Liver (tissue), 9 donors: ENCODE data around the gene CUL2. TPM values are rescaled to one million over a fixed set of nuclear protein-coding genes. Genes with fewer than 3 reads are reported as not detected.
A peak's percentile ranks its signal among the peaks of the same experiment; 100 is the strongest.
"Not testable (repeated sequence)": the region's sequence is repeated elsewhere in the genome, so short reads cannot be mapped to it uniquely, and the experiment has no call there.

ENCODE experiments used
- DNase-seq: peaks from one replicate; pipeline ENCODE4 v3.0.0-alpha.2; 2017; ENCODE audit warnings: low spot score
- H3K27ac ChIP-seq, 2 donors: one replicate each; pipeline ENCODE4 v1.7.0; 2013; ENCODE audit warnings: inconsistent platforms in 2 of 2, low read length in 2 of 2, control low read depth in 1 of 2, low read depth in 1 of 2, mild to moderate bottlenecking in 1 of 2
- H3K27me3 ChIP-seq, 4 donors: one replicate each; pipeline versions ENCODE4 v1.6.1 to v1.7.0; 2013; ENCODE audit warnings: low read length in 3 of 4, inconsistent platforms in 1 of 4, mild to moderate bottlenecking in 1 of 4, moderate library complexity in 1 of 4; ENCODE audit not compliant: control insufficient read depth in 4 of 4, insufficient read depth in 4 of 4
- H3K36me3 ChIP-seq, 4 donors: one replicate each; pipeline versions ENCODE4 v1.6.1 to v1.7.0; 2013; ENCODE audit warnings: low read length in 3 of 4, mild to moderate bottlenecking in 3 of 4, low read depth in 1 of 4, moderate library complexity in 1 of 4; ENCODE audit not compliant: control insufficient read depth in 4 of 4, insufficient read depth in 3 of 4
- H3K4me1 ChIP-seq, 4 donors: one replicate each; pipeline versions ENCODE4 v1.6.1 to v1.7.0; 2013; ENCODE audit warnings: low read length in 3 of 4, mild to moderate bottlenecking in 3 of 4, moderate library complexity in 1 of 4; ENCODE audit not compliant: control insufficient read depth in 4 of 4, insufficient read depth in 4 of 4
- H3K4me3 ChIP-seq, 3 donors: one replicate each; pipeline versions ENCODE4 v1.6.1 to v1.7.0; 2013; ENCODE audit warnings: low read length in 3 of 3, control low read depth in 1 of 3, low read depth in 1 of 3, mild to moderate bottlenecking in 1 of 3
- H3K9ac ChIP-seq, 2 donors: one replicate each; pipeline ENCODE4 v1.7.0; 2013; ENCODE audit warnings: low read length in 2 of 2, mild to moderate bottlenecking in 2 of 2, moderate library complexity in 2 of 2, control low read depth in 1 of 2, low read depth in 1 of 2
- H3K9me3 ChIP-seq, 4 donors: one replicate each; pipeline versions ENCODE4 v1.6.1 to v1.7.0; 2013; ENCODE audit warnings: low read length in 3 of 4; ENCODE audit not compliant: control insufficient read depth in 4 of 4
- CTCF ChIP-seq: fragments of 150-350 bp; IDR thresholded peaks from 2 replicates; pipeline ENCODE4 v1.5.1; 2017; ENCODE audit warnings: improper control_type of control experiment, low read depth, low read length; ENCODE audit not compliant: missing input control
- EGR1 ChIP-seq, 2 donors: IDR thresholded peaks; 2 replicates each; pipeline ENCODE4 v1.6.1; 2016 to 2018; ENCODE audit warnings: antibody characterized with exemption in 2 of 2, low read depth in 2 of 2
- FOXA1 ChIP-seq: IDR thresholded peaks from 2 replicates; pipeline ENCODE4 v1.6.1; 2016; ENCODE audit warnings: antibody characterized with exemption
- HNF4A ChIP-seq, 2 donors: conservative IDR thresholded peaks; 2 replicates each; pipeline ENCODE4 v1.6.1; 2016; ENCODE audit warnings: antibody characterized with exemption in 2 of 2, mild to moderate bottlenecking in 2 of 2
- JUND ChIP-seq, 2 donors: IDR thresholded peaks; 2 replicates each; pipeline ENCODE4 v1.6.1; 2016; ENCODE audit warnings: antibody characterized with exemption in 2 of 2
- MAX ChIP-seq: IDR thresholded peaks from 2 replicates; pipeline ENCODE4 v1.6.1; 2016; ENCODE audit warnings: antibody characterized with exemption
- NR2F2 ChIP-seq: IDR thresholded peaks from 2 replicates; pipeline ENCODE4 v1.6.1; 2016; ENCODE audit warnings: antibody characterized with exemption
- RAD21 ChIP-seq, 2 donors: IDR thresholded peaks; 2 replicates each; pipeline ENCODE4 v1.6.1; 2016; ENCODE audit warnings: antibody characterized with exemption in 2 of 2, mild to moderate bottlenecking in 2 of 2
- REST ChIP-seq: IDR thresholded peaks from 2 replicates; pipeline ENCODE4 v1.6.1; 2016; ENCODE audit warnings: antibody characterized with exemption, mild to moderate bottlenecking
- YY1 ChIP-seq: IDR thresholded peaks from 2 replicates; pipeline ENCODE4 v1.6.1; 2016; ENCODE audit warnings: antibody characterized with exemption, mild to moderate bottlenecking
- ZBTB33 ChIP-seq: IDR thresholded peaks from 2 replicates; pipeline ENCODE4 v1.6.1; 2016; ENCODE audit warnings: antibody characterized with exemption
- WGBS: extraction: QIAGEN DNeasy Blood & Tissue Kit; methylation state at CpG from one replicate; pipeline ENCODE4 v1.1.7; 2013; 5-methylcytosine and 5-hydroxymethylcytosine counted together
- polyA plus RNA-seq, 2 donors: library from polyadenylated mRNA; stranded (reverse) in 1 of 2; unstranded in 1 of 2; fragments of 200-250 nt in 1 of 2; fragments of >200 nt in 1 of 2; fragmentation: Nextera tagmentation in 1 of 2; extraction: Ambion mirVana in 1 of 2; gene quantifications; one replicate each; pipeline versions ENCODE4 v1.2.1 to v1.2.3, GENCODE V29; 2013 to 2015
- total RNA-seq, 2 donors: library from RNA; depleted of rRNA; stranded (reverse); fragments of >200 nt; gene quantifications; one replicate each; pipeline ENCODE4 v1.2.3, GENCODE V29; 2014
- donor health status: healthy.
- donor health status: healthy.
- donor health status: healthy.
- donor health status: healthy.
- donor health status: healthy.

The CUL2 gene
- total and polyA plus RNA-seq, 4 donors, result 8.6 to 14.1 (median 12.1) TPM

GRCh38 chr10:34971606-34972334, 118.4 kb downstream of the CUL2 start:
- H3K4me1 ChIP-seq, H3K36me3 ChIP-seq, H3K27ac ChIP-seq, H3K4me3 ChIP-seq, H3K9me3 ChIP-seq, H3K27me3 ChIP-seq, DNase-seq, H3K9ac ChIP-seq: not testable (repeated sequence)
- WGBS, result 82% methylated on average over 12 of the region's 12 CpGs
- TF ChIP-seq NR2F2, result peak; percentile 41

- H3K4me3 ChIP-seq, result no peak overlapping the region
- WGBS, result 95% methylated on average over 17 of the region's 17 CpGs
- TF ChIP-seq EGR1 (IDR thresholded peaks at IDR 0.05; ENCODE audit: low read depth in 2 of 2), result no peak
- TF ChIP-seq FOXA1, result no peak
- TF ChIP-seq YY1, result no peak
- no peak for TF ChIP-seq REST
- TF ChIP-seq JUND (IDR thresholded peaks at IDR 0.05), result no peak
- TF ChIP-seq MAX, result no peak
- no peak for TF ChIP-seq ZBTB33
- TF ChIP-seq RAD21 (IDR thresholded peaks at IDR 0.05), result no peak
- no peak for TF ChIP-seq HNF4A (conservative IDR thresholded peaks at IDR 0.05)
- TF ChIP-seq CTCF, result no peak
- no peaks in the 10 kb centered on the region for H3K27me3 ChIP-seq
- H3K9me3 ChIP-seq, result no peaks in the 10 kb centered on the region
- H3K4me1 ChIP-seq, result no peaks in the 10 kb centered on the region
- no peaks in the 10 kb centered on the region for H3K36me3 ChIP-seq
- no peak overlapping the region for H3K27ac ChIP-seq
- no peak for DNase-seq
- H3K9ac ChIP-seq, result no peak overlapping the region
Observed at GRCh38 chr10:34969171-34969570, 121.0 kb downstream of the CUL2 start.
